Neuron (in vitro differentiated cells): ENCODE data around the gene GRAMD1B.

Experiments
- H2AFZ ChIP-seq: one replicate; pipeline ENCODE4 v1.6.1; 2013; ENCODE audit warnings: low read depth, mild to moderate bottlenecking, inconsistent platforms, low read length, moderate library complexity
- H3K27me3 ChIP-seq: one replicate; pipeline ENCODE4 v1.6.1; 2013; ENCODE audit warnings: low read length; ENCODE audit not compliant: insufficient read depth
- H3K36me3 ChIP-seq: one replicate; pipeline ENCODE4 v1.6.1; 2013; ENCODE audit warnings: low read length; ENCODE audit not compliant: insufficient read depth
- H3K4me1 ChIP-seq: one replicate; pipeline ENCODE4 v1.6.1; 2013; ENCODE audit warnings: low read length; ENCODE audit not compliant: insufficient read depth
- H3K4me3 ChIP-seq: 2 replicates; pipeline ENCODE4 v1.5.1; 2013; ENCODE audit warnings: mild to moderate bottlenecking, low read length, moderate library complexity
- H3K9me3 ChIP-seq: one replicate; pipeline ENCODE4 v1.6.1; 2013; ENCODE audit warnings: low read length

The GRAMD1B gene

DNA sequence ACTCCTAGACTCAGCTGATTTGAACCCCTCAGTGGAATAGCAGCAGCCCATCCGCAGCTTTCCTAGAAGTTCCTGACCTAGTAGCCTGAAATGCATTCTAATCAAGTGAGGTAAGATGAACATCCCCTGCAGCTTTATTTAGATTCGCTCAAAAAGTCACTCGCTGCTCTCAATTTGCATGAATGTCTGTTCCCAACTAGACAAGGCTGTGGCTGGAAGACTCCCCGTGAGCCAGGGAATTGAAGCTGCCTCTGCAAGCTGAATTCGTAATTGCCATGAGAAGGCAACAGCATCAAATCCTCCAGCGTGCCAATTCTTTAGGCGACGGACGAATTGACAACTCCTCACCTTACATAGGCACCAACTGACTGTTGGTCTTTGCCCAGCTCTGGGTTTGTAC lies 241.5 kb downstream of the GRAMD1B start:
- Histone ChIP-seq H3K4me1 (no peaks in the 10 kb centered on the region), H3K27me3 (peaks cover 2% of the 10 kb centered on the region), H3K9me3 (no peaks in the 10 kb centered on the region), H3K4me3 (no peak overlapping the region), H3K36me3 (no peaks in the 10 kb centered on the region), H2AFZ (no peak overlapping the region)

DNA sequence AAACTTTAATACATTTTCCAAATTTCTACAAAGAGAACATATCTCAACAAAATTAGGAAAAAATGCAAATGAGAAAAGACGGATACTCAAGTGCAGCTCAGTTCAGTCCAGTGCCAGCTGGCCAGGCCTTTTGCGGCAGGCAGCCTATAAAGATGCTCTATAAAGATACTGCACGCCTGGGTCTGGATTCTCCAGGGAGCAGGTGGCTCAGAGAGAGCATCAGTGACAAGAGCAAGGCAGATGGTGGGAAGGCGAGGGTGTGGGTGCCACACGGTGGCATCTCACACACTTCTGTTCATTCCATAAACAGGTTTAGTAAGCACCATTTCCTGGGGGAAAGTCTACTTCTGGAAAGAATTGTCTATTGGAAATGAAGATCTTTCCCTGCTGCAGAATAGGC lies 242.5 kb downstream of the GRAMD1B start:
- Histone ChIP-seq H3K9me3 (no peaks in the 10 kb centered on the region), H3K27me3 (peaks cover 2% of the 10 kb centered on the region), H3K4me1 (no peaks in the 10 kb centered on the region), H2AFZ (no peak overlapping the region), H3K36me3 (no peaks in the 10 kb centered on the region), H3K4me3 (no peak overlapping the region)

DNA sequence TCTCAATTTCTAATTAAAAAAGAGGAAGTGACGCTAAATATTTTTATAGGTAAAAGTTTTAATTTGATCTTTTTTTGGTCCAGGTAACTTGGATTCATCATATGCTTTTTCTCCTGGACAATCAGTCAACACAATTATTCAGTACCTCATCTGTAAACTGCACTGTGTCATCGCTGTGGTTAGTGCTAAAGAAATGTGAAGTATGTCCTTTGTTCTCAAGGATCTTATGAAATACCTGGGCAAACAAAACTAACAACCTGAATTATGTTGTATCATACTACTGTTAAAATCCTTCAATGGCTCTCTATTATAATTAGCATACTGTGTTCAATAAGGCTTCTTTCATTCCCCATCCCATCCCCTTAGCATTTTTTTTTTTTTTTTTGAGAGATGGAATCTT lies 244.2 kb downstream of the GRAMD1B start:
- no peaks in the 10 kb centered on the region for H3K9me3 ChIP-seq
- no peaks in the 10 kb centered on the region for H3K4me1 ChIP-seq

More for the DNA sequence above, 244.2 kb downstream of the GRAMD1B start:
- Histone ChIP-seq H3K36me3 (no peaks in the 10 kb centered on the region), H2AFZ (no peak overlapping the region), H3K4me3 (no peak overlapping the region), H3K27me3 (peaks cover 2% of the 10 kb centered on the region)
